COLO668 (cell line): ENCODE results near the gene CALML3.
A peak's percentile ranks its signal among the peaks of the same experiment; 100 is the strongest.

Experiments used
- DNase-seq: peaks from one replicate; lab custom pipeline; 2025; ENCODE audit not compliant: unreplicated experiment; lab: John Stamatoyannopoulos, UW

The CALML3 gene

GRCh38 chr10:5565671-5566581 lies 41.2 kb downstream of the CALML3 start:
- DNase-seq, result no peak

- DNase-seq, result peak; percentile 20
These were observed 41.9 kb downstream of the CALML3 start for GRCh38 chr10:5566614-5567013.

DNA sequence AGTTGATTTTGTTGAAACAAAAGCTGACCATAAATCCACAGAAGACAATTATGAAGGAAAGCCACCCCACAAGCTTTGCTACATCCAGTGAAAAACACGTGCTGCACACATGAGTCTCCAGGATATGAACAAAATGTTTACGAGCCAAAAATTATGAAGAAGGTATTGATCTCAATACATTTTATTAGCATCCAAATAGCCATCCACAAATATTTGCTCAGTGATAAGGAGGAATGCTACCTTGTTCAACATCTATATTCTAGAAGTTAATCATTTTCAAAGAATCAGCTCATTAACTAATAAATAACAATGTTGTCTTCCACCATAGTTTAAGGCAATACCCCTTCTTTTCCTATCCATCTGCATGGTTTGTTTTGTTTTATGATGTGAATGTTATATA lies 42.7 kb downstream of the CALML3 start:
- no peak for DNase-seq

DNA sequence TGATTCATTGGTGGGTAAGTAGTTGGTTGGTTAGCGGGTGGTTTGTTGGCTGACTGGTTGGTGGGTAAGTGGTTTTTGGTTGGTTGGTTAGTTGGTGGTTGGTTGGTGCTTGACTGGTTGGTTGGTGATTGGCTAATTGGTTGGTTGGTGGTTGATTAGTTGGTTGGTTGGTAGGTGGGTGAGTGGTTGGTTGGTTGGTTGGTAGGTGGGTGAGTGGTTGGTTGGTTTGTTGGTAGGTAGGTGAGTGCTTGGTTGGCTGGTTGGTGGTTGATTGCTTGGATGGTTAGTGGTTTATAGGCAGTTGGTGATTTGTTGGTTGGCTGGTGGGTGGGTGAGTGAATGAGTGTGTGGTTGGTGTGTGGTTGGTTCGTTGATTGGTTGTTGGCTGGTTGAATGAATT lies 44.2 kb downstream of the CALML3 start:
- DNase-seq, result no peak

GRCh38 chr10:5569568-5569967 lies 44.8 kb downstream of the CALML3 start:
- no peak for DNase-seq

- DNase-seq, result no peak
These were observed 45.4 kb downstream of the CALML3 start for GRCh38 chr10:5570007-5570655.

GRCh38 chr10:5570979-5571810 lies 46.4 kb downstream of the CALML3 start:
- no peak for DNase-seq

DNA sequence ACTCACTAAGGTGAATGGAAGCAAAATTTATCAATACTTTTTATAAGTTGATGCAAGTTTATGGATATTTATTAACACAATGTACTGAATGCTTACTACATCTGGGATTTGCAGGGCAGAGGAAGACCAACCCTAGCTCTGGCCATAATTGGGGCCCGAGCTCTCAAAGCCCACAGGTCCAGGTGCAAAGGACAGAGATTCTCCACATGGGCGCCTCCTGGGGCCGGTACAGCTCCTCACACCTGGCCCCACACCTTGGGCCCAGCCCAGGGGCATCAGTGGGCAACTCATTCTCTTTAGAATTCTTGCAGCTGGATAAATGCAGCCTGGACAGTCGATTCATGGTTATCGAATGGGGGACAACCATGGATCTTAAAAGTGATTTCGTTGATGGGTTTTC lies 47.1 kb downstream of the CALML3 start:
- DNase-seq, result no peak

DNA sequence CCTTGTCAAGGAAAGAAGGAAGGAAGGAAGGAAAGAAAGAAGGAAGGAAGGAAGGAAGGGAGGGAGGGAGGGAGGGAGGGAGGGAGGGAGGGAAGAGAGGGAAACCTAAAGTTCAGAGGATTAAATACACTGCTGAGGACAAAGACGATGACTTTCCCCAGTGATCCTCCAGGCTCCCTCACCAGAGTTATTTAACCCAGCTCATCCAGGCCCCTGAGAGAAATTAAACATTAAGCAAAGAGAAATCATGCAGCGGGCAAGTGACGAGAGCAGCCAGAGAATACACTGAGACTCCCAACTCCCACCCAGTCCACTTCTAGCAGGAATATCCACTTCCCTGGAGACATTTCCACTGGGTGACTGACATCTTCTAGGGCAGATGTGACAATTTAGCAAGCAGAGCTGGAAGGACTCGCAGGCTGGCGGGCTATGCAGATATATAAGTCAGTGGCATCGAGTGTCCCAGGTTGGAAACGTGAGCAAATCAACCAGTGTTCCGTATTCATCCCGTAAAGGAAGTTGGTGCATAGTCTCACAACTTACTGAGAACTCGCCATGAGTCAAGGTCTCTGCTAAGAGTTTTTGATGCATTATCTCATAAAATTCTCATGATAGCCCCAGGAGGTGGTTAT lies 48.7 kb downstream of the CALML3 start:
- no peak for DNase-seq

DNA sequence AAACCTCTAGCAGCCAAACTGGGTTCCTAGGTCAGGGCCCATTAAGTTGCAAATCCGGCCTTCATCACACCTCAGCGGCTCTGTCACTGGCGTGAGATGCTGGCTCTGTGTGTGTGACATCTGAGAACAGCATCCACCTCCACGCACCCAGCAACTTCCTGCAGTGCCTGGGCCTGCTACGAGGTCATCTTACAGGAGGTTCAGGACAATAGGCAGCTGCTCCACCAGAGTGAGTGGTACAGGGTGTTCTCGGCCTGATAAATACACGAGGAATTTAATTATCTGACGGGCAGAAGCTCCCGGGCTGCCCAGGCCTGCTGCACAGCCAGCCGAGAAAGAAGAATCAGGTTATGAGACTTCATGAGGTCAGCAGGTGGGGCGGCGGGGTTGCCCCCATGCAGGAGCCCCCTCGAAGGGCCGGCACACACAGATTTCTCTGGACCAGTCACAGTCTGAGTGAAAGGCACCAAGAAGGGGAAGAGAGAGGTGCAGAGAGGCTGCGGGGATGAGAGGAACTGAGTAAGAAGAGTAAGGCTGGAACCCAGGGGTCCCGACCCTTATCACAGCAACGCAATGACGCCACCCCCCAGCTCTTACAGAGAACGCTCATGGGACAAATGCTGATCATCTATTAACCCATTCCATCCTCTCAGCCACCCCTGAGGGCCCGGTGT lies 49.3 kb downstream of the CALML3 start:
- peak; percentile 64 for DNase-seq

- peak; percentile 22 for DNase-seq
These were observed 49.9 kb downstream of the CALML3 start for GRCh38 chr10:5574642-5575131.

- no peak for DNase-seq
These were observed 50.4 kb downstream of the CALML3 start for GRCh38 chr10:5575144-5575481.

DNA sequence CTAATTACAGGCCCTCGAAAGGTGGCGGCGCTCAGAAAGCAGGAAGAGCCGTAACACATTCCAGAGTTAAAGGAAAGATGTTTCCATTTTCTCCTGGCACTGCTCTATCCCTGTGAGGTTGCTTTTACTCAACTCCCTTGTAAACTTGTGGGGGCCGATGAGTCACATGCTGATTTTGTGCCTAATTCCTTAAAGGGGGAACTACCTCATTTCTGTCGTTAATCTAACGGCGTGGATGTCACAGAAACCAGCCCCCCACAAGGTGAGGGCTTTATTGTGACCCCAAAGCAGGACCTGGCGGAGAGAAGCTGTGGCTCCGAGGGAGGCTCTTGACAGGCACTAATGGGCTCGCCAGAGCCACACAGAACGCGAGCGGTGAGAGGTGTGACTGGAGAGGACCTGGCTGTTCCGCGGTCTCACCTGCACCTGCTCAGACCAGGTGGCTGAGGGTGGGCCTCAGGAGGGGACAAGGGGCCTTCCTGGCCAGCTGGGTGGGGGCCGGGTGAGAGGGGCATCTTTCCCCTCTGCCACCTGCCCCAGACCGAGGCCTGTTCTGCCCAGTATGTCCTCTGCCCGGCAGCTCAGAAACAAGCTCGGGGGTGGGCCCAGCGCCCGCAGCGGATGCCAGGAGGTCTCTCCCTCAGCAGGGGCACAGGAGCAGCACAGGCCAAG lies 50.9 kb downstream of the CALML3 start:
- peak; percentile 60 for DNase-seq

DNA sequence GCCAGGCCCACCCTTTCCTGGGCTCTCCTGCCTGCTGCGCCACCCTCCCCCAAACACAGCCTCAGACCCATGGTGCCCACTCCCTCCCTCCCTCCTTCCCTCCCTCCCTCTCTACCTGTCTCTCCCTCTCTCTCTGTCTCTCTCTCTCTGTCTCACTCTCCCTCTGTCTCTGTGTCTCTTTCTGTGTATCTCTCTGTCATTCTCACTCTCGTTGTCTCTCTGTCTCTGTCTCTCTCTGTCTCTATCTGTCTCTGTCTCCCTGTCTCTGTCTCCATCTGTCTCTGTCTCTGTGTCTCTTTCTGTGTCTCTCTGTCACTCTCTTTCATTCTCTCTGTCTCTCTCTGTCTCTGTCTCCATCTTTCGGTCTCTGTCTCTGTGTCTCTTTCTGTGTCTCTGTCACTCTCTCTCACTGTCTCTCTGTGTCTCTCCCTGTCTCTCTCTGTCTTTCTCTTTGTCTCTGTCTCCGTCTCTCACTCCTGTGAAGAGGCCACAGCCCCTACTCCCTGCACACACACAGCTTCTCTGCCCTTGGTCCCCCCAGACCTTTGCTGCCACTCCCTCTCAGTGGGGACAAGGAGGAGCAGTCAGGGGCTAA lies 51.5 kb downstream of the CALML3 start:
- no peak for DNase-seq
